K562 (cell line): ENCODE measurements around the gene PYGM. TPM values are rescaled to one million over a fixed set of nuclear protein-coding genes. Genes with fewer than 3 reads are reported as not detected.
A peak's percentile ranks its signal among the peaks of the same experiment; 100 is the strongest.

Experiments used
- ATAC-seq: fragments of 200-7000 bp; cut with Tn5 transposase; 3 replicates; pipeline ENCODE4 v1.9.1; 2020; ENCODE audit warnings: moderate library complexity
- BruUV-seq: library from RNA; stranded (reverse); fragments of 400-500 nt; replicated peaks from 2 replicates; lab custom pipeline; 2021; lab: Mats Ljungman, UMichigan
- CTCF ChIA-PET: fragments of 300-600 bp; formaldehyde crosslinking; extraction: SDS; loops from one replicate; lab custom pipeline; 2021; ENCODE audit warnings: low intra/inter-chr PET ratio; lab: Yijun Ruan, JAX
- POLR2A ChIA-PET: fragments of 300-600, 350-650 bp; sonication (Branson Sonifier 250); formaldehyde crosslinking; extraction: SDS; loops from one replicate; lab custom pipeline; 2021; ENCODE audit warnings: antibody characterized with exemption, inconsistent platforms; lab: Yijun Ruan, JAX
- DNase-seq, 4 experiments: peaks; one replicate each; pipeline versions ENCODE4 v3.0.0 to v3.0.0-alpha.2; 2011 to 2018; ENCODE audit warnings: low spot score in 3 of 4, mixed read lengths in 3 of 4; ENCODE audit errors: extremely low read depth in 1 of 4
- FAIRE-seq: peaks from 2 replicates; lab custom pipeline; 2011; peaks lifted over from hg19 to GRCh38; lab: Jason Lieb, UNC
- H2AFZ ChIP-seq: 2 replicates; pipeline ENCODE4 v1.6.0; 2011; ENCODE audit warnings: low read depth, low read length, control low read depth, inconsistent platforms
- H3K27ac ChIP-seq: fragments of 200-600 bp; 3 replicates; pipeline ENCODE4 v1.8.0; 2011; ENCODE audit warnings: low read depth, mild to moderate bottlenecking, control low read depth, inconsistent platforms, low read length, moderate library complexity, mixed read lengths; ENCODE audit errors: extremely low read depth
- H3K27me3 ChIP-seq, 2 experiments: fragments of 300-600 bp in 1 of 2; 2 replicates in 1 of 2; 3 replicates in 1 of 2; pipeline versions ENCODE4 v1.6.0 to v1.8.0; 2011; ENCODE audit warnings: inconsistent platforms in 2 of 2, low read length in 2 of 2, mild to moderate bottlenecking in 1 of 2, mixed read lengths in 1 of 2, moderate library complexity in 1 of 2; ENCODE audit not compliant: control insufficient read depth in 2 of 2, insufficient read depth in 2 of 2
- H3K36me3 ChIP-seq: fragments of 300-600 bp; 3 replicates; pipeline ENCODE4 v1.8.0; 2011; ENCODE audit warnings: mild to moderate bottlenecking, low read length, inconsistent platforms; ENCODE audit not compliant: control insufficient read depth, insufficient read depth
- H3K4me1 ChIP-seq, 2 experiments: fragments of 200-600 bp in 1 of 2; replicated peaks in 1 of 2; 2 replicates in 1 of 2; 3 replicates in 1 of 2; pipeline versions ENCODE4 v1.5.1 to v1.8.0; 2011; ENCODE audit warnings: inconsistent platforms in 2 of 2, low read length in 2 of 2, mild to moderate bottlenecking in 1 of 2, mixed read lengths in 1 of 2, moderate library complexity in 1 of 2; ENCODE audit not compliant: control insufficient read depth in 2 of 2, insufficient read depth in 2 of 2
- H3K4me2 ChIP-seq: 2 replicates; pipeline ENCODE4 v1.6.1; 2011; ENCODE audit warnings: low read length, control low read depth, inconsistent platforms, mixed read lengths; ENCODE audit not compliant: insufficient read depth
- H3K4me3 ChIP-seq: fragments of 200-600 bp; sonication (generic), shearing (Covaris generic); 2 replicates; pipeline ENCODE4 v1.5.1; 2016; ENCODE audit warnings: control low read depth, inconsistent platforms
- H3K79me2 ChIP-seq: fragments of 200-600 bp; 3 replicates; pipeline ENCODE4 v1.8.0; 2011; ENCODE audit warnings: low read length, inconsistent platforms; ENCODE audit not compliant: control insufficient read depth, insufficient read depth
- H3K9ac ChIP-seq, 2 experiments: 2 replicates each; pipeline versions ENCODE4 v1.6.0 to v1.6.1; 2011; ENCODE audit warnings: low read depth in 2 of 2, low read length in 2 of 2, control low read depth in 1 of 2, inconsistent platforms in 1 of 2, mild to moderate bottlenecking in 1 of 2, mixed read lengths in 1 of 2; ENCODE audit not compliant: insufficient read depth in 1 of 2
- H3K9me1 ChIP-seq: one replicate; pipeline ENCODE4 v1.6.0; 2011; ENCODE audit warnings: inconsistent platforms, mild to moderate bottlenecking, low read length, moderate library complexity; ENCODE audit not compliant: control insufficient read depth, insufficient read depth
- H3K9me3 ChIP-seq: replicated peaks from 2 replicates; pipeline ENCODE4 v1.5.1; 2011; ENCODE audit warnings: low read depth, low read length, inconsistent platforms; ENCODE audit not compliant: control insufficient read depth, insufficient read depth
- H4K20me1 ChIP-seq: replicated peaks from 2 replicates; pipeline ENCODE4 v1.6.1; 2011; ENCODE audit warnings: low read length, inconsistent platforms, mixed read lengths; ENCODE audit not compliant: control insufficient read depth, insufficient read depth
- DDX20 ChIP-seq: fragments of 450-650 bp; IDR thresholded peaks from 2 replicates; pipeline ENCODE4 v1.6.1; 2016; ENCODE audit warnings: missing genetic modification characterization, low read depth, mild to moderate bottlenecking, missing compliant biosample characterization, moderate library complexity
- RBFOX2 ChIP-seq: fragments of 200-400 bp; formaldehyde crosslinking; IDR thresholded peaks from 2 replicates; pipeline ENCODE4 v1.6.1; 2017; ENCODE audit warnings: low read depth, mild to moderate bottlenecking, low read length, moderate library complexity
- WGBS: fragments of 100-300 bp; shearing (Covaris generic); methylation state at CpG from one replicate; pipeline ENCODE4 v1.1.6; 2016; ENCODE audit warnings: low coverage, mixed read lengths; ENCODE audit not compliant: insufficient coverage; ENCODE audit errors: missing lambda C conversion rate; 5-methylcytosine and 5-hydroxymethylcytosine counted together
- in situ Hi-C: fragments of 300-500 bp; cut with MboI; formaldehyde crosslinking; loops from 4 replicates; pipeline ENCODE4 v1.15.0; 2018; ENCODE audit warnings: inconsistent platforms, mixed read lengths
- intact Hi-C: fragments of 100-400 bp; cut with micrococcal nuclease; formaldehyde crosslinking; loops from 2 replicates; pipeline ENCODE4 v1.14.2; 2022
- polyA plus RNA-seq, 8 experiments: library from polyadenylated mRNA; depleted of rRNA in 4 of 8; stranded (reverse) in 5 of 8; unstranded in 3 of 8; fragments of >200 nt; fragmentation: Nextera tagmentation in 2 of 8; fragmentation: Illumina TruSeq in 1 of 8; extraction: Ambion mirVana in 2 of 8; extraction: Trizol in 1 of 8; gene quantifications; 2 replicates each; pipeline versions ENCODE4 v1.2.1 to v1.2.3, GENCODE V29; 2011 to 2014; ENCODE audit warnings: inconsistent platforms in 1 of 8, missing spikeins in 1 of 8
- total RNA-seq, 7 experiments: library from RNA; depleted of rRNA in 6 of 7; stranded (reverse); fragments of >200 nt in 6 of 7; fragmentation: Illumina TruSeq in 2 of 7; extraction: Trizol in 2 of 7; gene quantifications; 2 replicates each; pipeline versions ENCODE4 v1.2.1 to v1.2.3, GENCODE V29; 2011 to 2021; ENCODE audit warnings: low replicate concordance in 1 of 7
- TF ChIP-seq, protein P1 (sequence below), 3 experiments: IDR thresholded peaks in 2 of 3; conservative IDR thresholded peaks in 1 of 3; 2 replicates each; pipeline ENCODE4 v1.5.1; 2011 to 2012; ENCODE audit warnings: low read length in 3 of 3, mild to moderate bottlenecking in 3 of 3, control low read depth in 2 of 3, improper control_type of control experiment in 1 of 3, inconsistent platforms in 1 of 3, low read depth in 1 of 3, mixed read lengths in 1 of 3, moderate library complexity in 1 of 3; ENCODE audit not compliant: insufficient read depth in 2 of 3
- TF ChIP-seq, protein P2 (sequence below): sonication (generic); formaldehyde crosslinking; IDR thresholded peaks from 2 replicates; pipeline ENCODE4 v1.8.1; 2023; ENCODE audit warnings: mild to moderate bottlenecking, missing genetic modification reagents

The PYGM gene
- total and polyA plus RNA-seq, 9 of the 15 experiments (the other 6 are each of a cell fraction or from before 2014, with no cell fraction given), result 0.07 to 1.5 (median 0.68) TPM

DNA sequence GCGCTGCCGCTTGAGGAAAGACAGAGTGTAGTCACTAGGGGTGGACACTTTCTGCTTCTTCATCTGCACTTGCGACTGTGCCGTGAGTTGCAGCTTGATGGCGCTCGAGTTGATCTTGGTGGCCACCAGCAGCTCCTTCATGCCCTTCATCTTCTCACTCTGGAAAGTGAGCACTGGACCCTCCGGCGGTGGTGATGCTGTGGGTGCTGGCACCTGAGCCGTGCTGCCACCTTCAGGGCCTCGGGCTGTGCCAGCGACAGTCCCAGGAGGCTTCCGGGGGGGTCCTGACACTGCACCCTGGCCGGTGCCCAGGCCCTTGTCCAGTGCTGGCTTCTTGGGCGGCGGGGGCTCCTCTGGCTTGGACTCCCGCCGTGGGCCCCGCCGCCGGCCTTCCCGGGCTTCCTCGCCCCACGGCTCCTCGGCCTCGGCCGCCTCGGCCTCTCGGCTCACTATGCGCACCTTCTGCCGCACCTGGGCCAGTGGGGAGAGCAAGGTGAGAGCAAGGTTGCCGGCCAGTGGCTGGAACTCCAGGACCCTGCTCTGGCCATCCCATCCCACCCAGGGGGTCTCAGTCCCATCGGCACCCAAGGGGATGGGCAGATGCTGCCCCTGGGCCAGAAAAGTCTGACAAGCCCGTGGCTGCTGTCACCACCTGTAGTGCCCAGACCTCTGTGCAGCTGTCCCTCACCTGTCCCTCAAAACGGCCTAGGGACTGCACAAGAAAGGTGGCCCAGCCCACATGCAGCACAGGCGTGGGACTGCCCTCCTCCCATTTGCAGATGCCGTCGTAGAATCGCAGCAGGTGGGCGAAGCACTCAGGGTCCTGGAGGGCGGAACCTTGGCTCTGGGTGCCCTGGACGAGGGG is 44.8 kb upstream of the PYGM start:
- POLR2A ChIA-PET, result interaction anchor here (1.4 kb wide), 1 partner anchor 26 kb away, joined by 4 read pairs; the partner anchor contains the start of gene SF1
- BruUV-seq, result no TSS peak
- no peaks in the 10 kb centered on the region for H3K9me3 ChIP-seq
- peaks cover 8% of the 10 kb centered on the region for H3K79me2 ChIP-seq
- peak overlapping the region; percentile 10 to 87; a peak in 2 of 4 replicates for H3K9ac ChIP-seq
- TF ChIP-seq DDX20, result no peak
- TF ChIP-seq, protein P1, sequence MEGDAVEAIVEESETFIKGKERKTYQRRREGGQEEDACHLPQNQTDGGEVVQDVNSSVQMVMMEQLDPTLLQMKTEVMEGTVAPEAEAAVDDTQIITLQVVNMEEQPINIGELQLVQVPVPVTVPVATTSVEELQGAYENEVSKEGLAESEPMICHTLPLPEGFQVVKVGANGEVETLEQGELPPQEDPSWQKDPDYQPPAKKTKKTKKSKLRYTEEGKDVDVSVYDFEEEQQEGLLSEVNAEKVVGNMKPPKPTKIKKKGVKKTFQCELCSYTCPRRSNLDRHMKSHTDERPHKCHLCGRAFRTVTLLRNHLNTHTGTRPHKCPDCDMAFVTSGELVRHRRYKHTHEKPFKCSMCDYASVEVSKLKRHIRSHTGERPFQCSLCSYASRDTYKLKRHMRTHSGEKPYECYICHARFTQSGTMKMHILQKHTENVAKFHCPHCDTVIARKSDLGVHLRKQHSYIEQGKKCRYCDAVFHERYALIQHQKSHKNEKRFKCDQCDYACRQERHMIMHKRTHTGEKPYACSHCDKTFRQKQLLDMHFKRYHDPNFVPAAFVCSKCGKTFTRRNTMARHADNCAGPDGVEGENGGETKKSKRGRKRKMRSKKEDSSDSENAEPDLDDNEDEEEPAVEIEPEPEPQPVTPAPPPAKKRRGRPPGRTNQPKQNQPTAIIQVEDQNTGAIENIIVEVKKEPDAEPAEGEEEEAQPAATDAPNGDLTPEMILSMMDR (IDR thresholded peaks at IDR 0.05 in 2 of 3, conservative IDR thresholded peaks at IDR 0.05 in 1 of 3; ENCODE audit: insufficient read depth in 2 of 3, low read depth in 1 of 3, low read length in 3 of 3), result peak; percentile 31 to 51 (median 36); a peak in 5 of 6 replicates
- peak; percentile 37 for TF ChIP-seq RBFOX2
- TF ChIP-seq, protein P2, sequence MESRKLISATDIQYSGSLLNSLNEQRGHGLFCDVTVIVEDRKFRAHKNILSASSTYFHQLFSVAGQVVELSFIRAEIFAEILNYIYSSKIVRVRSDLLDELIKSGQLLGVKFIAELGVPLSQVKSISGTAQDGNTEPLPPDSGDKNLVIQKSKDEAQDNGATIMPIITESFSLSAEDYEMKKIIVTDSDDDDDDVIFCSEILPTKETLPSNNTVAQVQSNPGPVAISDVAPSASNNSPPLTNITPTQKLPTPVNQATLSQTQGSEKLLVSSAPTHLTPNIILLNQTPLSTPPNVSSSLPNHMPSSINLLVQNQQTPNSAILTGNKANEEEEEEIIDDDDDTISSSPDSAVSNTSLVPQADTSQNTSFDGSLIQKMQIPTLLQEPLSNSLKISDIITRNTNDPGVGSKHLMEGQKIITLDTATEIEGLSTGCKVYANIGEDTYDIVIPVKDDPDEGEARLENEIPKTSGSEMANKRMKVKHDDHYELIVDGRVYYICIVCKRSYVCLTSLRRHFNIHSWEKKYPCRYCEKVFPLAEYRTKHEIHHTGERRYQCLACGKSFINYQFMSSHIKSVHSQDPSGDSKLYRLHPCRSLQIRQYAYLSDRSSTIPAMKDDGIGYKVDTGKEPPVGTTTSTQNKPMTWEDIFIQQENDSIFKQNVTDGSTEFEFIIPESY (CRISPR knock-in tag), result peak; percentile 84
- H3K4me2 ChIP-seq, result peak overlapping the region; percentile 91; the same call in 1 of the 2 replicates
- DNase-seq (no peak), FAIRE-seq (no peak), ATAC-seq (peak; percentile 9; the same call in 1 of the 3 replicates)
- H2AFZ ChIP-seq, result no peak overlapping the region
- H4K20me1 ChIP-seq, result no peaks in the 10 kb centered on the region
- no peaks in the 10 kb centered on the region for H3K27me3 ChIP-seq
- in situ Hi-C loops (no loop called here), intact Hi-C loops (loop anchor here (5.0 kb wide), 1 partner anchor 38 kb away; the partner anchor contains the start of gene CDC42BPG)
- WGBS, result 89% methylated on average over 26 of the region's 41 CpGs
- no peak overlapping the region; the same call in 2 of the 3 replicates for H3K27ac ChIP-seq
- CTCF ChIA-PET, result interaction anchor here (0.6 to 1.1 kb wide), 3 partner anchors 17 to 164 kb away, joined by 3 to 4 read pairs (median 4); no protein-coding TSS in a partner anchor
- peaks cover 35 to 60% of the 10 kb centered on the region in 2 experiments for H3K4me1 ChIP-seq
- H3K9me1 ChIP-seq, result no peaks in the 10 kb centered on the region
- peaks cover 55% of the 10 kb centered on the region; the same call in 2 of the 3 replicates for H3K36me3 ChIP-seq
- no peak overlapping the region for H3K4me3 ChIP-seq
